ENCODE data around the gene ANKRD17.
"Not testable (repeated sequence)": the region's sequence is repeated elsewhere in the genome, so short reads cannot be mapped to it uniquely, and the experiment has no call there.

ANKRD17 gene, protein sequence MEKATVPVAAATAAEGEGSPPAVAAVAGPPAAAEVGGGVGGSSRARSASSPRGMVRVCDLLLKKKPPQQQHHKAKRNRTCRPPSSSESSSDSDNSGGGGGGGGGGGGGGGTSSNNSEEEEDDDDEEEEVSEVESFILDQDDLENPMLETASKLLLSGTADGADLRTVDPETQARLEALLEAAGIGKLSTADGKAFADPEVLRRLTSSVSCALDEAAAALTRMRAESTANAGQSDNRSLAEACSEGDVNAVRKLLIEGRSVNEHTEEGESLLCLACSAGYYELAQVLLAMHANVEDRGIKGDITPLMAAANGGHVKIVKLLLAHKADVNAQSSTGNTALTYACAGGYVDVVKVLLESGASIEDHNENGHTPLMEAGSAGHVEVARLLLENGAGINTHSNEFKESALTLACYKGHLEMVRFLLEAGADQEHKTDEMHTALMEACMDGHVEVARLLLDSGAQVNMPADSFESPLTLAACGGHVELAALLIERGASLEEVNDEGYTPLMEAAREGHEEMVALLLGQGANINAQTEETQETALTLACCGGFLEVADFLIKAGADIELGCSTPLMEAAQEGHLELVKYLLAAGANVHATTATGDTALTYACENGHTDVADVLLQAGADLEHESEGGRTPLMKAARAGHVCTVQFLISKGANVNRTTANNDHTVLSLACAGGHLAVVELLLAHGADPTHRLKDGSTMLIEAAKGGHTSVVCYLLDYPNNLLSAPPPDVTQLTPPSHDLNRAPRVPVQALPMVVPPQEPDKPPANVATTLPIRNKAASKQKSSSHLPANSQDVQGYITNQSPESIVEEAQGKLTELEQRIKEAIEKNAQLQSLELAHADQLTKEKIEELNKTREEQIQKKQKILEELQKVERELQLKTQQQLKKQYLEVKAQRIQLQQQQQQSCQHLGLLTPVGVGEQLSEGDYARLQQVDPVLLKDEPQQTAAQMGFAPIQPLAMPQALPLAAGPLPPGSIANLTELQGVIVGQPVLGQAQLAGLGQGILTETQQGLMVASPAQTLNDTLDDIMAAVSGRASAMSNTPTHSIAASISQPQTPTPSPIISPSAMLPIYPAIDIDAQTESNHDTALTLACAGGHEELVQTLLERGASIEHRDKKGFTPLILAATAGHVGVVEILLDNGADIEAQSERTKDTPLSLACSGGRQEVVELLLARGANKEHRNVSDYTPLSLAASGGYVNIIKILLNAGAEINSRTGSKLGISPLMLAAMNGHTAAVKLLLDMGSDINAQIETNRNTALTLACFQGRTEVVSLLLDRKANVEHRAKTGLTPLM (N-terminal part only)

GRCh38 chr4:73258686-73259570 is at the start of gene ANKRD17:
Gene ANKRD17 (minus strand): TSS chr4:73258798. CDS start chr4:73258668, 130 bp downstream.
- DNase-seq (ENCODE audit: low read depth in 2 of 2) = peak; percentile 80 to 82

DNA sequence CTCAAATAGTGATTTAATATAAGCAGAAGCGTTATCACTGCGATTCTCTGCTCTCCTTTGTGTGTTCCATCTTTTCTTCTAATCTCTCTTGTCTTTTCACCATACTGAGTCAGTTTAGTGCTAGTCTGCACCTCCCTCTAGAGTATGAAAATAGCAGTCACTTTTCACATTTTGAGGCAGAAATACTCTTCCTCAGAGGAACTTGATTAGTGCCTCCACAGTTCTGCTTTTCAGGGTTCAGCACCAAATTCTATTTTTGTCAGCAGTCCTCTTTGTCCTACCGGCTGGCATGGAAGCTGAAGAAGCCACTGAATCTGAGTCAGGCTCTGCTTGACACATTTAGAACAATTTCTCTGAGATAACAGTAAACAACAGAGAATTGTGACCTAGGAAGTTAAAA is 49.7 kb upstream of the ANKRD17 start:
- DNase-seq (ENCODE audit: low read depth in 2 of 2) = no peak

DNA sequence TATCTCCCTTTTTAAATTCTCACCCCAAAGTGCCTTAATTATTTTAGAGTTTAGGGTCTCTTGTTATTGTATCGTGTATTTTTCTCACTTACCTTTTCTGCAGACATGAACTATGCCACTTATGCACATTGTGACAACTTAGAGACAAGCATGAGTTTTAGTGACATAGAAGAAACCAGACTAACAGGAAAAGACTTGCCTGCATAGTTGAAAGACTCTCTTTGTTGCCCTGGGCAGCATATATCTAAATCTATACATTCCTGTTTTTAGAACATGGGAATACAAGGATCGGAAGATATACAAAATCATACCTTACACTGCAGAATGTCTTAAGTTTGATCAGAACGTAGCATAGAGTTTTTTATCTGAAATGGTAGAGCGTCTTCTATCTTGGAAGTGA is 45.1 kb upstream of the ANKRD17 start:
- DNase-seq (ENCODE audit: low read depth in 2 of 2) = no peak

DNA sequence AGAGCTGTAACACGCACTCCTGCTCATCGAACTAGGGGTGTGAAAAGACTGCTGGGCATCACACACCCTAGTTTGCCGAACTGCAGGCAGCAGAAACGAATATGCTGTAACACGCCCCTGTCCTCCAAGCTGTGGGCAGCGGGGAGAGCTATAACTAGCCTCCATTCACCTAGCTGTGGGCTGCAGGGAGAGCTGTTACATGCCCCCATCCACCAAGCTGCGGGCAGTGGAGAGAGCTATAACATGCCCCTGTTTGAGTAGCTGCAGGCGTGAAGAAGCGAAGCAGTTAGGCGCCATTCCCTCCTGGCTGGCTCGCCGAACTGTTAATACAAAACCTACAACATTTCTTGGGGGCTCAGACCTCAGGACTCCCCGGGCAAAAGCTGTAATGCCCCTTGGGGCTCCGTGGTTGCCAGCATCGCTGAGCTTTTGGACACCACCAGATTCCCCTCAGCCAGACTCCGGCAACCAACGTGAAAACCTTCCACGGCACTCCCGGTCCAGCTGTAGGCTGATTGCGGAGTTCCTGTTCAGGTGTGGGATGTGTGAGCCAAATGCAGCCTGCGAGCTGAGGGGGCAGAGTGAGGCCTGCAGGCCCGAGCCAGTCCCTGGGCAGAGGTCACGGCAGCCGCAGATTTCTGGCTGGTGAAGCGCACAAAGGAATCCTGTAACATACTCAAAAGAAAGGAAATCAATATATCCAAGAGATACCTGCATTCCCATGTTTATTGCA is 41.1 kb upstream of the ANKRD17 start:
- DNase-seq (ENCODE audit: low read depth in 2 of 2) = no peak

DNA sequence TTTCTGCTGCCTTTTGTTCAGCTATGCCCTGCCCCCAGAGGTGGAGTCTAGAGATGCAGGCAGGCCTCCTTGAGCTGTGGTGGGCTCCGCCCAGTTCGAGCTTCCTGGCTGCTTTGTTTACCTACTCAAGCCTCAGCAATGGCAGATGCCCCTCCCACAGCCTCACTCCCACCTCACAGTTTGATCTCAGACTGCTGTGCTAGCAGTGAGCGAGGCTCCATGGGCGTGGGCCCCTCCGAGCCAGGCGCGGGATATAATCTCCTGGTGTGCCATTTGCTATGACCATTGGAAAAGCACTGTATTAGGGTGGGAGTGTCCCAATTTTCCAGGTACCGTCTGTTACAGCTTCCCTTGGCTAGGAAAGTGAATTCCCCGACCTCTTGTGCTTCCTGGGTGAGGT is 34.1 kb upstream of the ANKRD17 start:
- DNase-seq (ENCODE audit: low read depth in 2 of 2) = not testable (repeated sequence)

GRCh38 chr4:73281982-73282381 is 23.4 kb upstream of the ANKRD17 start:
- no peak for DNase-seq (ENCODE audit: low read depth in 2 of 2)

DNA sequence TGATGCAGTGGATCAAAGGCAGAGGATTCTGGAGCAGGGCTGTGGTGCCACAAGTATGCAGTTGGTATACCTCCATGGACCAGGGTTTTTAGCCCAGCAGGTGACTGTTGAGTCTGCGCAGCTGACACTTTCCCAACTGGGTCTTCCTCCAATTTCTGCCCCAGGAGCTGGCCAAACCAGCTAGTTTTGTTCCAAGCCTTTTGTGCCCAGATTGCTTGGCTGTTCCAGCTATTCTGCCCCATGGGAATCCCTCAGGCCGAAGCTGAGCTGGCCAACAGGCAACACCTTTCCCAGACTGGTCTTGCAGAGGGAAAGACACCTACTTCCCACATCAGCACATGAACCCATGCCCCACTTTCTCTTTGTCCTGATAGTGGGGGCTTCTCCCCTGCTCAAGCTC is 22.8 kb upstream of the ANKRD17 start:
- DNase-seq (ENCODE audit: low read depth in 2 of 2) = no peak

DNA sequence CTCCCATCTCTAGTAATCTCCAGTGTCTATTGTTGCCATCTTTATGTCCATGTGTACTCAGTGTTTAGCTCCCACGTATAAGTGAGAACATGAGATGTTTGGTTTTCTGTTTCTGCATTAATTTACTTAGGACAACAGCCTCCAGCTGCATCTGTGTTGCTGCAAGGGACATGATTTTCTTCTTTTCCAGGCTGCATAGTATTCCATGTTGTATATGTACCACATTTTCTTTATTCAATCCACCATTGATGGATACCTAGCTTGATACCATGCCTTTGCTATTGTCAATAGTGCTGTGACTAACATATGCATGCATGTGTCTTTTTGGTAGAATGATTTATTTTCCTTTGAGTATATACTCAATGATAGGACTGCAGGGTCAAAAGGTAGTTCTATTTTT is 18.6 kb upstream of the ANKRD17 start:
- DNase-seq (ENCODE audit: low read depth in 2 of 2) = no peak

DNA sequence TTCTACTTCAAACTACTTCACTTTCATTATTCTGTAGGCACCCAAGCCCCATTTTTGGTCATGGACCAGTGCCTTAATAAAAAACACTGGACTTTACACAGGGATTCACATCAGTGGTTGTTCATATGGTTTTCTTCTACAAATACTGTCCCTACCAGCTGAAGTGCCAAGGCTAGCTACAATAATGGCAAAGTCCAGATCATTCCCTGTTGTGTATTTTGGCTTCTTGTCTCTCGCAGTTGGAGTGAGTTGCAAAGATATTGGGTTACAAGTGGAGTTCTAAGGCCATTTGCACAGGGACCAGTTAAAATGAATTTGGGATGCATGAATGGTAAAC is 16.7 kb upstream of the ANKRD17 start:
- no peak for DNase-seq (ENCODE audit: low read depth in 2 of 2)

GRCh38 chr4:73272816-73273215 is 14.2 kb upstream of the ANKRD17 start:
- no peak for DNase-seq (ENCODE audit: low read depth in 2 of 2)

GRCh38 chr4:73267050-73267449 is 8.5 kb upstream of the ANKRD17 start:
- DNase-seq (ENCODE audit: low read depth in 2 of 2) = no peak

GRCh38 chr4:73259571-73260090 is 1.0 kb upstream of the ANKRD17 start:
- no peak for DNase-seq (ENCODE audit: low read depth in 2 of 2)

DNA sequence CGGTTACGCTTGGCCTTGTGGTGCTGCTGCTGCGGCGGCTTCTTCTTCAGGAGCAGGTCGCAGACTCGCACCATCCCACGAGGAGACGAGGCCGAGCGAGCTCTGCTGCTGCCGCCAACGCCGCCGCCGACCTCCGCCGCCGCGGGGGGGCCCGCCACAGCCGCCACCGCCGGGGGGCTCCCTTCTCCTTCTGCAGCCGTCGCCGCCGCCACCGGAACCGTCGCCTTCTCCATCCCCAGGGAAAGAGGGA is 237 bp downstream of the ANKRD17 start:
- DNase-seq (ENCODE audit: low read depth in 2 of 2) = no peak

GRCh38 chr4:73257651-73258435 is 755 bp downstream of the ANKRD17 start:
- DNase-seq (ENCODE audit: low read depth in 2 of 2) = peak in 1 of 2 donors; percentile 2

- peak; percentile 17 to 20 for DNase-seq (ENCODE audit: low read depth in 2 of 2)
Observed at GRCh38 chr4:73257234-73257633, 1.4 kb downstream of the ANKRD17 start.

- not testable (repeated sequence) for DNase-seq (ENCODE audit: low read depth in 2 of 2)
Observed at GRCh38 chr4:73255847-73256246, 2.8 kb downstream of the ANKRD17 start.

GRCh38 chr4:73252001-73252400 is 6.6 kb downstream of the ANKRD17 start:
- DNase-seq (ENCODE audit: low read depth in 2 of 2) = no peak

DNA sequence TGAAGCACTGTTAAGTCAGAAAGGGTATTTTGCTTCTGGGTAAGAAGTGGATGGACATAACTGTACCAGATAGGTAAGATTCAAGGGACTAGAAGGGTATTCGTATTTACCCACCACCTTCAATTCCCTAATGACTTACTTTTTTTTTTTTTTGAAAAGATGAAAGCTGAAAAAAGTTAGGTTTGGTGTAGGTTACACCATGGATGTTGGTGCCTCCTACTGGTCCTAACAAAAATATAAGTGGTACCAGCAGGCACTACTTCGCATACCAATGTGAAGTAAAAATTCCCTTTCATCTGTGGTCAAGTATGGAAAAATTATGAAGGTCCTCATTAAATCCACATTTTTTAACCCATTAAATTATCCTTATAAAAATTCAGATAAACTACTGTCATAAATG is 7.2 kb downstream of the ANKRD17 start:
- DNase-seq (ENCODE audit: low read depth in 2 of 2) = no peak

DNA sequence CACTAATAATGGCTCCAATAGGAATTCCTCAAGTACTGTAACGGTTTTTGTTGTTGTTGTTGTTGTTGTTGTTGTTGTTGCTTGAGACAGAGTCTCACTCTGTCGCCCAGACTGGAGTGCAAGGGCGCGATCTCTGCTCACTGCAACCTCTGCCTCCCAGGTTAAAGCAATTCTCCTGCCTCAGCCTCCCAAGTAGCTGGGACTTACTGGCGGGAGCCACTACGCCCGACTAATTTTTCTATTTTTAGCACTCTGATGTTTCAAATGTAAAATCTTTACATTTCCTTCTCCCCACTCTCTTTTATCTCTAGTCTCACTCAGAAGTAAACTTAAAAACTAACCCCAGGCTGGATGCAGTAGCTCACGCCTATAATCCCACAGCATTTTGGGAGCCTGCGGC is 8.0 kb downstream of the ANKRD17 start:
- no peak for DNase-seq (ENCODE audit: low read depth in 2 of 2)

- DNase-seq (ENCODE audit: low read depth in 2 of 2) = no peak
Observed at GRCh38 chr4:73248821-73249220, 9.8 kb downstream of the ANKRD17 start.

Measured in stimulated activated CD8-positive, alpha-beta memory T cell treated with anti-CD3 and anti-CD28 coated beads, Interleukin-15, amount 100 ng/mL, for 4 hours (primary cell).